CD8-positive, alpha-beta memory T cell (primary cell): ENCODE measurements around the gene SPACDR. TPM values are rescaled to one million over a fixed set of nuclear protein-coding genes. Genes with fewer than 3 reads are reported as not detected.
A peak's percentile ranks its signal among the peaks of the same experiment; 100 is the strongest.

ENCODE experiments used
- CTCF ChIA-PET: fragments of 350-600 bp; sonication (Branson Sonifier 250); formaldehyde crosslinking; loops from one replicate; lab custom pipeline; 2021; ENCODE audit warnings: antibody characterized with exemption; lab: Charles Lee
- POLR2A ChIA-PET: fragments of 350-600 bp; sonication (Branson Sonifier 250); formaldehyde crosslinking; loops from one replicate; lab custom pipeline; 2021; ENCODE audit warnings: antibody characterized with exemption; lab: Charles Lee
- DNase-seq, 5 donors: peaks; one replicate each; pipeline versions ENCODE4 v3.0.0 to v3.0.0-alpha.2; 2020 to 2022; ENCODE audit warnings: mixed read lengths in 1 of 5
- H3K27ac ChIP-seq: one replicate; pipeline ENCODE4 v1.7.0; 2013; ENCODE audit warnings: low read depth, mild to moderate bottlenecking, low read length, moderate library complexity
- H3K27me3 ChIP-seq: 2 replicates; pipeline ENCODE4 v1.7.0; 2013; ENCODE audit warnings: low read length, mild to moderate bottlenecking; ENCODE audit not compliant: insufficient read depth, poor library complexity, severe bottlenecking
- H3K36me3 ChIP-seq: 2 replicates; pipeline ENCODE4 v1.7.0; 2013; ENCODE audit warnings: mild to moderate bottlenecking, low read length, moderate library complexity; ENCODE audit not compliant: insufficient read depth
- H3K4me1 ChIP-seq: 2 replicates; pipeline ENCODE4 v1.7.0; 2013; ENCODE audit warnings: mild to moderate bottlenecking, low read length, moderate library complexity; ENCODE audit not compliant: insufficient read depth
- H3K4me3 ChIP-seq: 2 replicates; pipeline ENCODE4 v1.7.0; 2013; ENCODE audit warnings: mild to moderate bottlenecking, low read length
- H3K9me3 ChIP-seq: 2 replicates; pipeline ENCODE4 v1.7.0; 2013; ENCODE audit warnings: mild to moderate bottlenecking, low read length
- H3K27ac Mint-ChIP-seq, 8 donors: one replicate each; pipeline ENCODE4 v1.8.0; 2020 to 2021; ENCODE audit warnings: mixed read lengths in 8 of 8, mild to moderate bottlenecking in 6 of 8, inconsistent platforms in 3 of 8, moderate library complexity in 3 of 8
- H3K27me3 Mint-ChIP-seq, 2 donors: one replicate each; pipeline ENCODE4 v1.8.0; 2020 to 2021; ENCODE audit warnings: mixed read lengths in 2 of 2, mild to moderate bottlenecking in 1 of 2, moderate library complexity in 1 of 2
- H3K36me3 Mint-ChIP-seq, 3 donors: one replicate each; pipeline ENCODE4 v1.8.0; 2020 to 2021; ENCODE audit warnings: mixed read lengths in 3 of 3, inconsistent platforms in 1 of 3, mild to moderate bottlenecking in 1 of 3
- H3K4me1 Mint-ChIP-seq, 3 donors: one replicate each; pipeline ENCODE4 v1.8.0; 2020 to 2021; ENCODE audit warnings: mixed read lengths in 3 of 3, inconsistent platforms in 1 of 3, mild to moderate bottlenecking in 1 of 3
- H3K4me3 Mint-ChIP-seq, 7 donors: one replicate each; pipeline ENCODE4 v1.8.0; 2020 to 2021; ENCODE audit warnings: mixed read lengths in 7 of 7, mild to moderate bottlenecking in 6 of 7, moderate library complexity in 4 of 7, inconsistent platforms in 2 of 7
- H3K9me3 Mint-ChIP-seq, 5 donors: one replicate each; pipeline ENCODE4 v1.8.0; 2020 to 2022; ENCODE audit warnings: mixed read lengths in 5 of 5, mild to moderate bottlenecking in 3 of 5, moderate library complexity in 2 of 5, inconsistent platforms in 1 of 5
- polyA plus RNA-seq: library from polyadenylated mRNA; unstranded; fragments of 300-500 nt; fragmentation: Illumina TruSeq; gene quantifications from one replicate; pipeline ENCODE4 v1.2.3, GENCODE V29; 2021
- total RNA-seq, 2 experiments: library from RNA; stranded (reverse); gene quantifications; one replicate each; pipeline ENCODE4 v1.2.3, GENCODE V29; 2021

Gene SPACDR
- total and polyA plus RNA-seq, 3 experiments from 2014 or later = 0.56 to 1.7 (median 1.00) TPM

GRCh38 chr7:100431286-100431735 is 32.7 kb downstream of the SPACDR start:
- Histone ChIP-seq H3K27me3 (no peaks in the 10 kb centered on the region), H3K9me3 (no peaks in the 10 kb centered on the region), H3K36me3 (peaks cover 15% of the 10 kb centered on the region), H3K27ac (no peak overlapping the region), H3K4me1 (peaks cover 47% of the 10 kb centered on the region), H3K4me3 (no peak overlapping the region)
- CTCF ChIA-PET = no interaction called here
- POLR2A ChIA-PET = interaction anchor here (0.6 kb wide), 1 partner anchor 34 kb away, joined by 3 read pairs; no protein-coding TSS in a partner anchor
- Mint-ChIP-seq H3K27ac (peak overlapping the region; percentile 67 to 98 (median 90)), H3K27me3 (peaks cover 0 to 13% of the 10 kb centered on the region in 2 donors), H3K4me3 (peak overlapping the region; percentile 52 to 94 (median 73)), H3K36me3 (peaks cover 0 to 65% (median 9%) of the 10 kb centered on the region in 3 donors), H3K4me1 (peaks cover 44 to 73% (median 49%) of the 10 kb centered on the region in 3 donors), H3K9me3 (peaks cover 0 to 7% (median 5%) of the 10 kb centered on the region in 5 donors)
- DNase-seq = peak in 1 of 5 donors; percentile 55

GRCh38 chr7:100430493-100431285 is 33.4 kb downstream of the SPACDR start:
- H3K4me3 ChIP-seq = peak overlapping the region; percentile 96
- peaks cover 0 to 13% of the 10 kb centered on the region in 2 donors for H3K27me3 Mint-ChIP-seq
- H3K4me1 Mint-ChIP-seq = peaks cover 42 to 71% (median 49%) of the 10 kb centered on the region in 3 donors
- H3K4me3 Mint-ChIP-seq = peak overlapping the region; percentile 84 to 94 (median 86)
- H3K27me3 ChIP-seq = no peaks in the 10 kb centered on the region
- H3K36me3 ChIP-seq = peaks cover 15% of the 10 kb centered on the region
- ChIA-PET POLR2A (interaction anchor here (0.6 to 3.4 kb wide), 11 partner anchors 19 to 511 kb away, joined by 3 to 27 read pairs (median 9); partner anchors contain the start of genes AGFG2, FBXO24, LRCH4 and MOSPD3), CTCF (interaction anchor here (0.9 kb wide), 2 partner anchors 21 to 53 kb away, joined by 3 to 4 read pairs; partner anchors contain the start of gene NYAP1)
- peaks cover 47% of the 10 kb centered on the region for H3K4me1 ChIP-seq
- H3K27ac Mint-ChIP-seq = peak overlapping the region; percentile 88 to 98 (median 94)
- DNase-seq = peak; percentile 23 to 62 (median 36)
- H3K9me3 Mint-ChIP-seq = peaks cover 0 to 6% (median 5%) of the 10 kb centered on the region in 5 donors
- H3K27ac ChIP-seq = peak overlapping the region; percentile 100
- peaks cover 0 to 63% (median 9%) of the 10 kb centered on the region in 3 donors for H3K36me3 Mint-ChIP-seq
- no peaks in the 10 kb centered on the region for H3K9me3 ChIP-seq

GRCh38 chr7:100429637-100430492 is 34.2 kb downstream of the SPACDR start, which contains the start of gene MEPCE:
Gene MEPCE, plus strand, starts transcription at chr7:100429831. Its CDS starts 188 bp downstream, at chr7:100430019.
- Mint-ChIP-seq H3K4me1 (peaks cover 36 to 64% (median 43%) of the 10 kb centered on the region in 3 donors), H3K27me3 (peaks cover 0 to 13% of the 10 kb centered on the region in 2 donors), H3K27ac (peak within 1 kb of the TSS; percentile 94 to 100 (median 100)), H3K36me3 (peaks cover 0 to 55% (median 9%) of the 10 kb centered on the region in 3 donors), H3K4me3 (peak within 1 kb of the TSS; percentile 96 to 100 (median 98)), H3K9me3 (peaks cover 0 to 6% (median 5%) of the 10 kb centered on the region in 5 donors)
- CTCF ChIA-PET = interaction anchor here (0.9 to 2.3 kb wide), 5 partner anchors 22 to 158 kb away, joined by 3 to 7 read pairs (median 4); partner anchors contain the start of genes FBXO24, LRCH4 and NYAP1
- DNase-seq = peak; percentile 93 to 98 (median 97)
- Histone ChIP-seq H3K27me3 (no peaks in the 10 kb centered on the region), H3K9me3 (no peaks in the 10 kb centered on the region), H3K27ac (peak within 1 kb of the TSS; percentile 100), H3K4me1 (peaks cover 41% of the 10 kb centered on the region), H3K4me3 (peak within 1 kb of the TSS; percentile 96), H3K36me3 (peaks cover 15% of the 10 kb centered on the region)
- POLR2A ChIA-PET = interaction anchor here (0.6 to 3.4 kb wide), 22 partner anchors 14 to 898 kb away, joined by 3 to 27 read pairs (median 5); partner anchors contain the start of genes AGFG2, FBXO24, GPC2 and LRCH4

- Histone ChIP-seq H3K27ac (peak overlapping the region; percentile 100), H3K36me3 (peaks cover 11% of the 10 kb centered on the region), H3K9me3 (no peaks in the 10 kb centered on the region), H3K27me3 (no peaks in the 10 kb centered on the region), H3K4me3 (peak overlapping the region; percentile 96), H3K4me1 (peaks cover 34% of the 10 kb centered on the region)
- Mint-ChIP-seq H3K27me3 (peaks cover 0 to 13% of the 10 kb centered on the region in 2 donors), H3K4me3 (peak overlapping the region; percentile 96 to 100 (median 98)), H3K36me3 (peaks cover 0 to 48% (median 6%) of the 10 kb centered on the region in 3 donors), H3K9me3 (peaks cover 0 to 6% (median 5%) of the 10 kb centered on the region in 5 donors), H3K4me1 (peaks cover 31 to 56% (median 35%) of the 10 kb centered on the region in 3 donors), H3K27ac (peak overlapping the region; percentile 94 to 100 (median 100))
- ChIA-PET CTCF (interaction anchor here (0.8 to 2.3 kb wide), 8 partner anchors 17 to 300 kb away, joined by 3 to 8 read pairs (median 4); partner anchors contain the start of genes FBXO24, LRCH4 and POP7), POLR2A (interaction anchor here (0.5 to 3.4 kb wide), 37 partner anchors 7 to 897 kb away, joined by 3 to 27 read pairs (median 5); partner anchors contain the start of genes AGFG2, FBXO24, GPC2 and LAMTOR4)
- peak; percentile 100 for DNase-seq
Observed at GRCh38 chr7:100428967-100429636, 35.0 kb downstream of the SPACDR start.

- Mint-ChIP-seq H3K36me3 (peaks cover 0 to 41% (median 3%) of the 10 kb centered on the region in 3 donors), H3K4me1 (peaks cover 27 to 49% (median 28%) of the 10 kb centered on the region in 3 donors), H3K4me3 (peak within 1 kb of the TSS; percentile 96 to 100 (median 98)), H3K27ac (peak within 1 kb of the TSS; percentile 94 to 100 (median 100)), H3K27me3 (peaks cover 0 to 13% of the 10 kb centered on the region in 2 donors), H3K9me3 (peaks cover 0 to 6% (median 5%) of the 10 kb centered on the region in 5 donors)
- DNase-seq = peak; percentile 92 to 99 (median 97)
- H3K9me3 ChIP-seq = no peaks in the 10 kb centered on the region
- H3K27me3 ChIP-seq = no peaks in the 10 kb centered on the region
- peak within 1 kb of the TSS; percentile 96 for H3K4me3 ChIP-seq
- H3K4me1 ChIP-seq = peaks cover 28% of the 10 kb centered on the region
- H3K36me3 ChIP-seq = peaks cover 4% of the 10 kb centered on the region
- ChIA-PET CTCF (interaction anchor here (0.8 to 2.3 kb wide), 8 partner anchors 17 to 299 kb away, joined by 3 to 8 read pairs (median 4); partner anchors contain the start of genes FBXO24, LRCH4 and POP7), POLR2A (interaction anchor here (0.5 to 3.4 kb wide), 35 partner anchors 8 to 1019 kb away, joined by 3 to 27 read pairs (median 5); partner anchors contain the start of genes AP4M1, BUD31, FBXO24 and GPC2)
- H3K27ac ChIP-seq = peak within 1 kb of the TSS; percentile 100
Observed at GRCh38 chr7:100428199-100428966, 35.7 kb downstream of the SPACDR start, which contains the start of gene ZCWPW1. Gene ZCWPW1, minus strand, starts transcription at chr7:100428703. Its CDS starts 8,054 bp downstream, at chr7:100420649.

- Histone ChIP-seq H3K27me3 (no peaks in the 10 kb centered on the region), H3K27ac (peak overlapping the region; percentile 100), H3K4me3 (peak overlapping the region; percentile 96), H3K36me3 (no peaks in the 10 kb centered on the region), H3K4me1 (peaks cover 27% of the 10 kb centered on the region), H3K9me3 (no peaks in the 10 kb centered on the region)
- ChIA-PET POLR2A (interaction anchor here (0.7 to 3.4 kb wide), 14 partner anchors 9 to 1019 kb away, joined by 3 to 27 read pairs (median 4); partner anchors contain the start of genes AP4M1, BUD31, FBXO24 and LAMTOR4), CTCF (interaction anchor here (1.2 to 2.3 kb wide), 6 partner anchors 16 to 299 kb away, joined by 3 to 8 read pairs (median 4); partner anchors contain the start of genes FBXO24 and LRCH4)
- Mint-ChIP-seq H3K27me3 (peaks cover 0 to 13% of the 10 kb centered on the region in 2 donors), H3K27ac (peak overlapping the region; percentile 12 to 100 (median 100)), H3K9me3 (peaks cover 0 to 6% (median 5%) of the 10 kb centered on the region in 5 donors), H3K36me3 (peaks cover 0 to 35% (median 5%) of the 10 kb centered on the region in 3 donors), H3K4me3 (peak overlapping the region; percentile 96 to 100 (median 98)), H3K4me1 (peaks cover 25 to 43% (median 27%) of the 10 kb centered on the region in 3 donors)
- DNase-seq = peak in 1 of 5 donors; percentile 51
Observed at GRCh38 chr7:100427762-100428198, 36.3 kb downstream of the SPACDR start.
